ENCODE data around the gene GLDN. TPM values are rescaled to one million over a fixed set of nuclear protein-coding genes. Genes with fewer than 3 reads are reported as not detected.
"Not testable (repeated sequence)": the region's sequence is repeated elsewhere in the genome, so short reads cannot be mapped to it uniquely, and the experiment has no call there.

Gene GLDN
- total RNA-seq, 1 donor from 2014 or later: 0.12 TPM

GRCh38 chr15:51403946-51404695 lies 62.7 kb downstream of the GLDN start:
- no peak for TF ChIP-seq CTCF (IDR thresholded peaks at IDR 0.05; ENCODE audit: unreplicated experiment)
- Mint-ChIP-seq H3K27me3 (peaks cover 42% of the 10 kb centered on the region), H3K9me3 (ENCODE audit: low read depth) (no peaks in the 10 kb centered on the region), H3K4me3 (ENCODE audit: low read depth) (no peak overlapping the region), H3K27ac (no peak overlapping the region), H3K36me3 (ENCODE audit: insufficient read depth) (no peaks in the 10 kb centered on the region), H3K4me1 (ENCODE audit: low read depth) (no peaks in the 10 kb centered on the region)
- no peak for DNase-seq (ENCODE audit: low spot score, unreplicated experiment)

- Mint-ChIP-seq H3K27me3 (peaks cover 28% of the 10 kb centered on the region), H3K36me3 (ENCODE audit: insufficient read depth) (no peaks in the 10 kb centered on the region), H3K9me3 (ENCODE audit: low read depth) (no peaks in the 10 kb centered on the region), H3K4me1 (ENCODE audit: low read depth) (no peaks in the 10 kb centered on the region), H3K4me3 (ENCODE audit: low read depth) (no peak overlapping the region), H3K27ac (no peak overlapping the region)
- DNase-seq (ENCODE audit: low spot score, unreplicated experiment): no peak
- no peak for TF ChIP-seq CTCF (IDR thresholded peaks at IDR 0.05; ENCODE audit: unreplicated experiment)
These were observed 64.5 kb downstream of the GLDN start for GRCh38 chr15:51405693-51406523.

GRCh38 chr15:51414256-51414860 lies 72.9 kb downstream of the GLDN start:
- H3K27ac Mint-ChIP-seq: no peak overlapping the region

GRCh38 chr15:51416129-51416528 lies 74.7 kb downstream of the GLDN start:
- TF ChIP-seq CTCF (IDR thresholded peaks at IDR 0.05; ENCODE audit: unreplicated experiment): no peak
- Mint-ChIP-seq H3K36me3 (ENCODE audit: insufficient read depth) (no peaks in the 10 kb centered on the region), H3K4me1 (ENCODE audit: low read depth) (no peaks in the 10 kb centered on the region), H3K27me3 (no peaks in the 10 kb centered on the region), H3K9me3 (ENCODE audit: low read depth) (no peaks in the 10 kb centered on the region), H3K4me3 (ENCODE audit: low read depth) (no peak overlapping the region), H3K27ac (no peak overlapping the region)
- no peak for DNase-seq (ENCODE audit: low spot score, unreplicated experiment)

More at GRCh38 chr15:51414256-51414860, 72.9 kb downstream of the GLDN start:
- H3K9me3 Mint-ChIP-seq (ENCODE audit: low read depth): no peaks in the 10 kb centered on the region
- DNase-seq (ENCODE audit: low spot score, unreplicated experiment): no peak
- H3K4me3 Mint-ChIP-seq (ENCODE audit: low read depth): no peak overlapping the region
- no peaks in the 10 kb centered on the region for H3K4me1 Mint-ChIP-seq (ENCODE audit: low read depth)
- H3K27me3 Mint-ChIP-seq: no peaks in the 10 kb centered on the region
- H3K36me3 Mint-ChIP-seq (ENCODE audit: insufficient read depth): no peaks in the 10 kb centered on the region
- TF ChIP-seq CTCF (IDR thresholded peaks at IDR 0.05; ENCODE audit: unreplicated experiment): no peak

GRCh38 chr15:51423040-51423439 lies 81.6 kb downstream of the GLDN start:
- not testable (repeated sequence) for H3K27me3 Mint-ChIP-seq; H3K27ac Mint-ChIP-seq; H3K4me3 Mint-ChIP-seq (ENCODE audit: low read depth); DNase-seq (ENCODE audit: low spot score, unreplicated experiment); H3K4me1 Mint-ChIP-seq (ENCODE audit: low read depth); H3K9me3 Mint-ChIP-seq (ENCODE audit: low read depth); H3K36me3 Mint-ChIP-seq (ENCODE audit: insufficient read depth)
